Stimulated activated CD8-positive, alpha-beta memory T cell treated with anti-CD3 and anti-CD28 coated beads, Interleukin-12 subunit alpha, Interleukin-12 subunit beta, amount 100 ng/mL, for 24 hours (primary cell): ENCODE data around the gene HSD17B13.
"Not testable (repeated sequence)": the region's sequence is repeated elsewhere in the genome, so short reads cannot be mapped to it uniquely, and the experiment has no call there.

Source experiments
- DNase-seq: peaks from one replicate; pipeline ENCODE4 v3.0.0-alpha.2; 2020; ENCODE audit errors: extremely low read depth

The HSD17B13 gene

GRCh38 chr4:87315000-87315399 is 7.7 kb downstream of the HSD17B13 start:
- not testable (repeated sequence) for DNase-seq

GRCh38 chr4:87313756-87314155 is 8.9 kb downstream of the HSD17B13 start:
- no peak for DNase-seq

- DNase-seq, result no peak
Observed at GRCh38 chr4:87311684-87312083, 11.0 kb downstream of the HSD17B13 start.

- DNase-seq, result no peak
Observed at GRCh38 chr4:87310691-87311335, 11.9 kb downstream of the HSD17B13 start.

- DNase-seq, result no peak
Observed at GRCh38 chr4:87309625-87310024, 13.1 kb downstream of the HSD17B13 start.

- no peak for DNase-seq
Observed at GRCh38 chr4:87306056-87306455, 16.6 kb downstream of the HSD17B13 start.

- no peak for DNase-seq
Observed at GRCh38 chr4:87305562-87305961, 17.1 kb downstream of the HSD17B13 start.

GRCh38 chr4:87304745-87305432 is 17.8 kb downstream of the HSD17B13 start:
- DNase-seq, result no peak

GRCh38 chr4:87299898-87300297 is 22.8 kb downstream of the HSD17B13 start:
- DNase-seq, result no peak

GRCh38 chr4:87298362-87298761 is 24.3 kb downstream of the HSD17B13 start:
- no peak for DNase-seq

GRCh38 chr4:87294911-87295310 is 27.8 kb downstream of the HSD17B13 start:
- DNase-seq, result not testable (repeated sequence)

- DNase-seq, result not testable (repeated sequence)
Observed at GRCh38 chr4:87293889-87294288, 28.8 kb downstream of the HSD17B13 start.

- DNase-seq, result no peak
Observed at GRCh38 chr4:87286970-87287369, 35.7 kb downstream of the HSD17B13 start.

GRCh38 chr4:87284268-87284667 is 38.4 kb downstream of the HSD17B13 start:
- not testable (repeated sequence) for DNase-seq

- DNase-seq, result no peak
Observed at GRCh38 chr4:87283151-87283550, 39.5 kb downstream of the HSD17B13 start.

GRCh38 chr4:87281603-87282002 is 41.1 kb downstream of the HSD17B13 start:
- DNase-seq, result no peak

GRCh38 chr4:87278335-87278794 is 44.3 kb downstream of the HSD17B13 start:
- DNase-seq, result no peak

GRCh38 chr4:87275311-87275710 is 47.4 kb downstream of the HSD17B13 start:
- no peak for DNase-seq

GRCh38 chr4:87274803-87275202 is 47.9 kb downstream of the HSD17B13 start:
- no peak for DNase-seq

GRCh38 chr4:87274327-87274726 is 48.4 kb downstream of the HSD17B13 start:
- no peak for DNase-seq

- DNase-seq, result no peak
Observed at GRCh38 chr4:87270825-87271224, 51.9 kb downstream of the HSD17B13 start.

GRCh38 chr4:87270144-87270543 is 52.5 kb downstream of the HSD17B13 start:
- no peak for DNase-seq

- DNase-seq, result no peak
Observed at GRCh38 chr4:87268411-87268810, 54.3 kb downstream of the HSD17B13 start.
